C1 segment of cervical spinal cord (tissue), 14 donors: ENCODE measurements around the gene TRAPPC14.
A peak's percentile ranks its signal among the peaks of the same experiment; 100 is the strongest.

Experiments used
- DNase-seq, 14 donors: peaks; one replicate each; lab custom pipeline; 2025; lab: John Stamatoyannopoulos, UW

The TRAPPC14 gene

DNA sequence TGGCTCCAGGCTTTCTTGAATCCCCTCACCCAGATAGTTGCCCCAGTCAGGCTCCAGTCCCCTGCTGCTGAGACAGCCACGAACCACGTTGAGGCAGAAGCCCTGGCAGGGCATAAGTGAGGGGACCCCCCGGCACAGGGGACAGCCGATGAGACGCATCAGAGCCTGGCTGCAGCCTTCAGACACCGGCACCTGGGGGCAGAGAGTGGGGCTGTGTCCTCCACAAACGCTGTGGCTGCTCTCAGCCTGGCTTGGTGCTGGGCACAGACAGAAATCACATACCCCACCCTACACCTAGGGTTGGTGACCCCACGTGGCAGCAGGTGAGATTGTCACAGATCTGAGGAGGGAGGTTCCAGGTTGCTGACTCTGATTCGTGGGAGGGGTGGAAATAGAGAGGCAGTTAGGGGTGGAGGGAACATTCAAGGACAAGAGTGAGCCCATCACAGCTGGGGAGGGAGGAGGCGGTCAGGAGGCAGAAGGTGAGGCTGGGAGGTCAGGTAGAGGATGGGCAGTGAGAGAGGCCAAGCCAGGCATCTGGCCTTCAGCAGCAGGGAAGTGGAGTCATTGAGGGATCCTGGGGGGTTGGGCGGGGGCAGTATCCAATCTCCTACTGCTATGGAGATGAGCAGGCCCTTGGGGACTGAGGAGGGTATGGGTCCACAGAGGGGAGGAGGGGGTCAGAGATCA, 15.4 kb upstream of the TRAPPC14 start:
- DNase-seq = no peak

DNA sequence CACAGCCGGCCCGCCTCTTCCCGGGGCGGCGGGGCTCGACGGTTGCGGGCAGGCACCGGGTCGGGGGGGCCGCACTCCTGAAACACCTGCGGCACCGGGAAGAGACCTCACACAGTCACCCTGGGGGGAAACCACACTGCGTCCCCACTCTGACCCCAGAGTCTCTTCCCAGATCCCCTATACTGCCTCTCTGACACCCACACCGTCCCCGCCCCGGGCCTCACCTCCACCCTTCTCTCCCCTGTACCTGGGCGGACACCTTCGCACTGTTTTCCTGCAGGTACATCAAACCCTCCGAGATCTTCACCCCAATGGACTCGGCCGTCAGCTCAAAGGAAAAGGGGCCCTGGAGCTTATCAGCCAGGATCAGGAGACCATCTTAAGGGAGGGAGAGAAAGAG, 13.3 kb upstream of the TRAPPC14 start:
- no peak for DNase-seq

DNA sequence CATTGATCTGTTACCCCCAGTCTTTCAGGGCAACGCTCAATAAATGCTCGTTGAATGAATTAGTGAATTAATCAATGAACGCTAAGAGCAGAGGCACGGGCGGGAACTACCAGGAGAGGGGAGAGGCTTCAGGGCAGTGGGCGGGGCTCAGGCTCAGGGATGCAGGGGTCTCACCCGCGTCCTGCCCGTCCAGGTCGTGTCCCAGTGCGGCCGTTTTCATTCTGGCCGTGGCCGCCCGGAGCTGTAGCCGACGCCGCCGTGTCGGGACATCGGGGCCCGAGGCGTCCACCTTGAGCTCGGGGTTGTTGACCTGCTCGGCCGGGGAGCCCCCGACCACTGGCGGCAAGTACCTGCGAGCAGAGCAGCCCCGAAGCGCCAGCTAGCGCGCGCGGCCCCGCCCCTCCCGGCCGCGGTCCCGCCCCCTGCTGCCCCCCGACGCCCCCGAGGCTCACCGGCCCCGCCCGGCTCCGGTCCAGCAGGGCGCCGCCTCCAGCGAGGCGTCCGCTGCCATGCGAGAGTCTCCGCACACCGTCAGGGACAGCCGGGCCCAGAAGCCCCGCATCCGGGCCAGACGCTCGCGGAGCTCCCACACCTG, 12.7 kb upstream of the TRAPPC14 start:
- no peak for DNase-seq

DNA sequence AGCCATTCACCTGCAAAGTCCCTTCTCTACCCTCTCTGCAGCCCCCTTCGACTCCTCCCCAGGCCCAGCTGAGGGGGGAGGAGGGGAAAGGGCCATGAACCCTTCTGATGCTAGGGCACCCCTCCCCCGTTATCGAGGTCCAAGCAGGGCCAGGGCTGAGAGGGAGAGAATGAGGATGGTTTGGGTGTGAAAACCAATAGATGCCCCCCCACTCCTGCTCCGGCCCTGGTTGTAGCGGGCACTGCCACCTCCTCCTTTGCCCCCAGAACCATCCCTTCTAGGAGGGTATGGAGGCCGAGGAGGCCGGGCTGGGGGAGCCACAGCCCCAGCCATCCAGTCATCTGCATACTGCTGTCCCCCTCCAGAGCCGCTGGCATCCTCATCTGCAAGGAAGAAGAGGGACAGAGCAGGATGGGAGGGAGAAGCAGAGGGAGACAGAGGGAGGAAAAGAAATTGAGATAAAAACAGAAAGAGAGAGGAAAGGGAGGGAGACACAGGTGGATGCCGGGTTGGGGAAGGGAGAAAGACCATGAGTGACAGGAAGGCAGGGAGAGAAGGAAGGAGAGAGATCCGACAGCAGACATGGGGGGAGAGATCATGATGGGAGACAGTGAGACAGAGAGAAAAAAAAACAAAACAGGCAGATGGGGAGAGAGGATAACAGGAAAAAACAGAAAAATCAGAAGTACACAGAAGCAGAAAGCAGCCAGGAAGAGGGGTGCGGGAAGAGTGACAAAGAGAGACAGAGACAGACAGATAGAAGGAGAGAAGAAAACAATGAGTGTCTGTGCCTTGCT, 11.8 kb upstream of the TRAPPC14 start:
- DNase-seq = no peak

DNA sequence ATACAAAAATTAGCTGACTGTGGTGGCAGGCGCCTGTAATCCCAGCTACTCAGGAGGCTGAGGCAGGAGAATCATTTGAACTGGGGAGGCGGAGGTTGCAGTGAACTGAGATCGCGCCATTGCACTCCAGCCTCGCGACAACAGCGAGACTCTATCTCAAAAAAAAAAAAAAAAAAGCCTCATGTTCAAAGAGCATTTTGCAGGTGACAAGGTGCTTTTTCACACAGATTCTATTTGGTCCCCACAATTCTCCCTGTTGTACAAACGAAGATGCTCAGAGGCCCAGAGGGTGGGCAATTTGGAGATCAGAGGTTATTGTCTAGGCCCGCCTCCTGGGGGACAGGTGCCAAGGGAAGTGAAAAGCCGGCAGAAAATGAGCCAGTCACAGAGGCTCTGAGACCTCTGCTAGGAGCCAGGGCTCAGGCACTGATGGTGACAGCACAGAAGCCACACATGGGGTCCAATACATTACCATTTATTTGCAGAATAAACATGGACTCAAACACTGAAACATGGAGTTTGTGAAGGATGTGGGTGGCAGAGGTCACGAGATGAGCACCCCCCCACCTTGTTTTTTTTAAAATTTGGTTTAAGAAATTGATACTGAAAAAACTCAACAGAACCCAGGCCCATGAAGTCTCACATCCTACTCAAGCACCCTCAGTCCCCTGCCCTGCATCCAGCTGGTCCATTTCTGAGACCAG, 10.8 kb upstream of the TRAPPC14 start:
- DNase-seq = no peak

DNA sequence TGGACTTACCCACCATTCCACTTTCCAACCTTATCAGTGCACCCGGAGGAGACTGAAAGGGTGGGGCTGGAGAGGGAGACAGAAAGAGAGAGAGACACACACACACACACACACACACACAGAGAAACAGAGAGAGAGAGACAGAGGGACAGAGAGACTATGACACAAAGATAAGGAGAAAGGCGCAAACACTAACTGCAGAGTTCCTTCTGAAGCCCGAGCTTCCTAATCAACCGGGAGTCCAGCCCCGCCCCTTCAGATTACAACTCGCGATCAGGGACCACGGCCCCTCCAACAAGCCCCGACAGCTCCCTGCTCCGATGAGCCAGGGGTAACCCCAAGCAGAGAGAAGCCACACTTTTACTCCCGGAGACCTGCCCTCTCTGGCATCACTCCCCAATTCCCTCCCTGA, 9.4 kb upstream of the TRAPPC14 start:
- no peak for DNase-seq

DNA sequence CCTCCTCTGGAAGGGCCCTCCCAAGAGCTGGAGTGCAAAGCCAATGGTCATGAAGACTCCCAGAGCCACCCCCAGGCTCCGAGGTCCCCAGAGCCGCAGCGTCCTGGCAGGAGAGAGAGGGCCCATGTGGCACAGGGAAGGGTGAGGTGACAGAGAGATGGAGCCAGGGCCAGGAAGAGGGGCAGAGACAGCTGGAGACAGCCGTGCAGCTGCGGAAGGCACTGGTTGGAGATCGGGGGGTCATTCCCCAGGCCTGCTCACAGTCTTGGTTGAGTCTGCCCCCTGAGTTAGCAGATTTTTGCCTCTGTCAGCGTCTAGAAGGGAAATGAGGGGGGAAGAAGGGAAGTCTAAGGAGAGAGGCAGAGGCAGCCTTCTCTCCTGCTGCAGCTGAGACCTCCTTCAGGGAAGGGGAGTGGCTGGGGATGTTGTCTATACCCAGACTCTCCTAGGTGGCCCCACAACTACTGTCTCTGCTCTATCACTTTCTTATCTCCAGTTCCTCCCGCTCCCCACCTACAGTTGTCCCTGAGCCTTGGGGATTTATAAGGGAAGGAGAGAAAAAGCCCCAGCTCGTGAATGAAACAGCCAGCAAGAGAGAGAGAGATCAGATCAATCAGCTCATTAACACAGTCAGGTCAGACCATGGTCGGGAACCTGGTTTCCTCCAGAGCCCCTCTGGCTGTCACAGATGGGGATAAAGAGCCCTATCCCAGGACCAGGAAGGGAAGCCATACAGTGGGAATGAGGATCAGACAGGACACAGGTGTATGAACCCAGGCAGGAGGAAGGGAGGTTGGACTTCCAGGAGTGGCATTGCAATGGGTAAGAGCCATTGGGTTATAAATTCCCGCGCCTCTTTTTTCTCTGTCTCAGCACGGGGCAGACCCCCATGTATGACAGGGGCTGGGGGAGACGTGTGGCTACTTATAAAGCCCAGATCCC, 8.7 kb upstream of the TRAPPC14 start:
- DNase-seq = peak in 1 of 14 donors; percentile 12

DNA sequence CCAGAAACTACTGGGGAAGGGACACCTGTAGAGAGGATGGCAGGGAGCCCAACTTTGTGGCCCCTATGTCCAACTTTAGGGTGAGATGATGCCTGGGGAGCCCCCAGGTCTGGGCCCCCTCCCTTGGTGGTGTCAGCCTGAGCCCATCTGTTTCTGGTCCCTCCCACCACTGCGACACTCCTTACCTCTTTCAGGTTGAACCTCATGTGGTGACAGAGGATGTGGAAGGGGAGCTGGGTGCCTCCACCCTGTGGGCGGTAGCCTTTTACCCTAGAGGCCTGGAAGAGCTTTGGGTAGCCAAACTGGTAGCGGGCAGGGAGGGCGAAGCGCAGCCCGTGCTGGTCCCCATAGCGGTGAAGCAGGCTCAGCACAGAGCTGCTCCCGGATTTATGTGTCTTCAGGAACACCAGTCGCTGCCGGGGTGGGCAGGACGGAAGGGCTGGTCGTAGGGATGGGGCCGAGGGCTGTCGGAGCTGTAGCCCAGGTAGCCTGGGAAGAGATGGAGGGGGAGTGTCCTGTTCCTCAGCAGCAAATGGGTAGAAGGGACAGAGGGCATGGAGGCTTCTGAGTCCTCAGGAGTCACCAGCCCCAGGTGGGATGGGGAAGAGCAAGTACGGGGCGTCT, 7.9 kb upstream of the TRAPPC14 start:
- no peak for DNase-seq

DNA sequence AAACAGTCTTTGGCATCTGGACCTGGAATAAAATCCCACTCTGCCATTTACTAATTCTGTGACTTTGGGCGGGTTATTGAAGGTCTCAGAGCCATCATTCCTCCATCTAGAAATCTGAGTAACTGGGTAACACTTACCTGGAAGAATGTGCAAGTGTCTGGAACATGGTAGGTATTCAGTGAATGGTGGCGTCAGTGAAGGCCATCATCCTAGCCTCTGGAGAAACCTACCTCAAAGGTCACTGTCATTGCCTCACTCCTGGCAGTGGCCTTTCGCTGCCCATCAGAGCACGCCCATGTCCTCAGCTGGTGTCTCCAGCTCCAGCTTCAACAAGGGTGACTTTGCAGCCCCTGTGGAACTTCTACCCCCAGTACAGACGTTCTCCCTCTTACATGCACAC, 5.3 kb upstream of the TRAPPC14 start:
- DNase-seq = no peak

DNA sequence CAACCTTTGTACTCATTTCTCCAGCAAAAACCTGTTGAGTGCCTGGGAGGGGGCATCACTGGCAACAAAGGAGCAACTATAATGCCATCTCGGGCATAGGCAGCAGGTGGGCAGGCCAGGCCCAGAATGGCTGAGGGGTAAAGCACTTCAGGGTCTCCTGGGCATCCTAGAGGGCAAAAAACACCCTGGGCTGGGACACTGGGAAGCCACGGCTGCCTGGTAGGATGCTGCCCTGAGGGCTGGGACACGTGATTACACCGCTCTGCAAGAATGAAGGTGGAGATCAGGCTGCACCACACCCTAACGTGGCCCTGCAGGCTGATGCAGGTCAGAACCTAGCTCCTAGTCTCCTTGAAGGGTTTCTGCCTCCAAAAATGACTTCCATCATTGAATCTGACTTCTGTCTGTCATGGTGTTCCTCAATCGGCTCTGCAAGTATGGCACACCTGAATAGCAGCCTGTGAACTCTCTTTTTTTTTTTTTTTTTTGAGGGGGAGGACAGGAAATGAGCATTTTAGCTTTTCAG, 4.5 kb upstream of the TRAPPC14 start:
- no peak for DNase-seq

DNA sequence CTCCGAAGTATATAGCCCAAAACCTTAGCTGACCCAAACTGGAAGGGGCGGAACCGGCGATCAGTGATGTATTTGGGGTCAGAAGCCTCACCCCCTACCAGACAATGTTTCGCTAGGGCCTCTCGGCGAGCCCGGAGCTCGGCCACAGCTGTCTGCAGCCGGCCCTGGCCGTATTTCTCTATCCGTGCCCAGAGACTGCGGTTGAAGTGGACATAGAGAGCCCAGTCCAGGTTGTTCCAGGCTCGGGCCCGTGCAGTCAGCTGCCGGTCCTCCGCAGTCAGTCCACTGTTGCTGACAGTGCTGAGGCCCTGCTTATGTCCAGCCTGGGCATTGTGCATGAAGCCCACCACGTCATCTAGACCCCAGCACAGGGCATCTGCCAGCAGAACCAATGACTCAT, 1.5 kb upstream of the TRAPPC14 start:
- no peak for DNase-seq

DNA sequence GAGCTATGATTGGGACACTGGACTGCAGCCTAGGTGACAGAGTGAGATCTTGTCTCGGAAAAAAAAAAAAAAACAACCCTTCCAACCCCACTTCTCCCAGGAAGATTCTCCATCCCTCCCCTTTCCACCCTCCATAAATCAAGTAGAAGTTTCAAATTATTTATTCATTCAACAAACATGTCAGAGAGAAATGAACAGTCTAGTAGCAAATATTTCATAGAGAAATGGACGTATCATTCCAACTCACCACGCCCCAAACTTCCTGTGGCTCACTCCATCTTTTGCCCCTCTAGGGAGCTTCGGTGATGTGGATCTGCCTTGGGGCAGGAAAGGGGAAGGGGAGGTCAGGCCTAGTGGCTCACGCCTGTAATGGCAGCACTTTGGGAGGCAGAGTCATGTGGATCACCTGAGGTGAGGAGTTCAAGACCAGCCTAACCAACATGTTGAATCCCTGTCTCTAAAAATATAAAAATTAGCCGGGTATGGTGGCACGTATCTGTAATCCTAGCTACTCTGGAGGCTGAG, 638 bp upstream of the TRAPPC14 start:
- DNase-seq = no peak

DNA sequence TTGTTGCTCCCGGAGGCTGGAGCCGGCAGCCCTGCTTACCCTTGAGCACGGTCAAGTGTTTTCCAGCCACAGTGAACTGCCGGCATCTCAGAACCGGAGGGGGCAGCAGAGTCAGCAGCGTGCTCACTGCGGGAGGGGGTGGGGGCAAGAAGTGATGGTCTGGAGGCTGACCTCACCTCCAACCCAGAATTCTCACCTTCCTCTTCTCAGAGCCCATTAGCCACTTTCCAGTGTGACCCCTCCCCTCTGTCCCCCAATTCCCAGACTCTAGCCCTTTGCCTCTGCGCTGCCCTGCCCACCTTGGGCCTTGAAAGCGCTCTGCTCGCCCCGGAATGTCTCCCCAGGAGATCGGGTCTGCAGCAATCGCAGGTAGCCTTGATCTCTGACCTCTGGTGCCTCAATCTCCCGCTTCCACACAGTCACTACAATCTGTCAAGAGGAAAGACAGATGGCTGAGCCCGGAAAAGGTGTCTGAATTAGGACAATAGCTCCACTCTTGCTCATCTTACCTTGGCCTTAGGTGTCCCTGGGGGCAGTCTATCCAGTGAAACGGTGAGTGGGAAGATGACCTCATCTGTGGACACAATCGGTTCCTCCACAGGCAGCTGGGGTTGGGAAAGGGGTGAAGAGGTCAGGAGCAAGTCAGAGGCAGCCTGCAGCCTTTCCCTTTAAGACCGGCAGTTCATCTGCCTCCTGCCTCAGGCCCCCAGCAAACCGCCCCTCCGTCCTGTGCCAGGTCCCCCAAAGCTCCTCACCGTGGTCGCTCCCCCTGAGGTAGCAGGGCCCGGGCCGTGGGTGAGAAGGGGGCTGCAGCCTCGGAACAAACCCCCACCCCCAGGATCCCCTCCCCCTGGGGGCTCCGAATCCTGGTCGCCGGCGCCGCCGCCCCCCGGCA, 942 bp downstream of the TRAPPC14 start:
- peak in 2 of 14 donors; percentile 19 to 24 for DNase-seq

DNA sequence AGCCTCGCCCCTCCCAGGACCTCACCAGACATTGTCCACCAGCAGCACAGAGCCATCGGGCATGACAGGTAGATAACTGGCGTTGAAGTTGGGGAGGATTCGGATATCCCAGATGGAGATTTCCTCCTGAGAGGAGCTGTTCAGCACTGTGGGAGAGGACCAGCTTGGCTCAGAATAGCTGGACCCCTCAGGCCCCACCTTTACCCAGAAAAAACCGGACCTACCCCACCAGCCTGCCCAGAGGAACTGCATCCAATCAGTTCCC, 1.5 kb downstream of the TRAPPC14 start:
- DNase-seq = no peak

DNA sequence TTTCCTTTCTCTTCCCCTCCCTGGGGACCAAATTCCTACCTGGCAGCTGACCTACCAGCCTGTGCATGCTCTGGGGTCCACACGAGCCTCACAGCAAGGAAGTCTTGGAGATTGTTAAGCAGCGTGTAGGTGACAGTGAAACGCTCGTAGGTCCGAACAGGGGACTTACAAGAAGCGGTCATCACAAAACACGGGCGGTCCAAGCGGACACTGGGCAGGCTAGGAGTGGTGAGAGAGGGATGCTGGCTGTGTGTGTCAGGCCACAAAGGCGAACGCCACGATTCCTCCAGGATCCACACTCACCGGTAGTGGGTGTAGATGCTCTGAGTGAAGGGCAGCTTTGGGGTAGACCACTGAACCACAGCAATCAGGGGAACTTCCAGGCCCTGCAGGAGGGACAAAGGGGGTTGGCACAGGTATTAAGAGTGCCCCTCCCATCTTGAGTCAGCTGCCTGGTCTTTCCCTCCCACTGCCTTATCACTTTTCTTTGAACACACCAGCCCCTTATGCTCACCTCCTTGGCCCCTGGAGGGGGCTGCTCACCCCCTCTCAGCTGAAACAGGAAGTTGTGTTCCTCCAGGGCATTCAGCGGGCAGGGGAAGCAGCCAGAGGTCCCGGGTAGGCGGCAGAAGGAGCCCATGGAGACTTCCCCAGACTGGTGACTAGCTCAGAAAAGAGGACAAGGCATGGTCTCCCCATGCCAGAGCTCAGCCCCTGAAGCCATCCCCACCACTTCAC, 2.0 kb downstream of the TRAPPC14 start:
- DNase-seq = no peak

DNA sequence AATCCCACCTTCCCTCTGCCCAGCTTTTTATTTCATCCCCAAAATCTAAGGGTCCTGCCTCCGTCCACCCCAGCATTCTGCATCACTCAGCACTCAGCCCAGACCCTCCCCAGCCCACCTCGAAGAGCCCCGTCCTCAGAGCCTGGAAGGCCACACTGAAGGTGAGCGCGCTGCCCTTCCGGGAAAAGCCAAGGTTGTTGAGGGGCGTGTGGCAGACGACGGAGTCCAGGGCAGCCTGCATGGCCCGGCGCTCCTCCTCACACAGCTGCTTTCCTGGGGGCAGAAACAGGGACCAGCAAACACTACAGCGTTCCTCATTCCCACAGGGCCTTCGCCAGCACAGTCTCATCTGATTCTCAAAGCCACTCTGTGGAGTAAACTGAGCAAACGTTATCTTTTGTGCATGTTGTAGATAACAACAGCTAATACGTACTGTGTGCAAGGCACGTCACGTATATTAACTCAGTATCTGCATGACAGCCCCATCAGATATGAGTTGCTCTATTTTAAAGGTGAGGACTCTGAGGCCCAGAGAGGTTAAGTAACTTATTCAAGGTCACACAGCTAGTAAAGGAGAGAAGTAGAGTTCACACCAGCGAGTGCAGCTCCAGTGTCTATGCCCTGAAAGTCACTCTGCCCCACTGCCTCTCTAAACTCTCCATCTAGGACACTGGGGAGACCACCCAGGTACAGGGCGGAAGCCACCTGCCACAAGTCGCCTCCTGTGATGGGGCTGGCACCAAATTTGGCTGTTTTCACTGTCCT, 2.8 kb downstream of the TRAPPC14 start:
- no peak for DNase-seq

DNA sequence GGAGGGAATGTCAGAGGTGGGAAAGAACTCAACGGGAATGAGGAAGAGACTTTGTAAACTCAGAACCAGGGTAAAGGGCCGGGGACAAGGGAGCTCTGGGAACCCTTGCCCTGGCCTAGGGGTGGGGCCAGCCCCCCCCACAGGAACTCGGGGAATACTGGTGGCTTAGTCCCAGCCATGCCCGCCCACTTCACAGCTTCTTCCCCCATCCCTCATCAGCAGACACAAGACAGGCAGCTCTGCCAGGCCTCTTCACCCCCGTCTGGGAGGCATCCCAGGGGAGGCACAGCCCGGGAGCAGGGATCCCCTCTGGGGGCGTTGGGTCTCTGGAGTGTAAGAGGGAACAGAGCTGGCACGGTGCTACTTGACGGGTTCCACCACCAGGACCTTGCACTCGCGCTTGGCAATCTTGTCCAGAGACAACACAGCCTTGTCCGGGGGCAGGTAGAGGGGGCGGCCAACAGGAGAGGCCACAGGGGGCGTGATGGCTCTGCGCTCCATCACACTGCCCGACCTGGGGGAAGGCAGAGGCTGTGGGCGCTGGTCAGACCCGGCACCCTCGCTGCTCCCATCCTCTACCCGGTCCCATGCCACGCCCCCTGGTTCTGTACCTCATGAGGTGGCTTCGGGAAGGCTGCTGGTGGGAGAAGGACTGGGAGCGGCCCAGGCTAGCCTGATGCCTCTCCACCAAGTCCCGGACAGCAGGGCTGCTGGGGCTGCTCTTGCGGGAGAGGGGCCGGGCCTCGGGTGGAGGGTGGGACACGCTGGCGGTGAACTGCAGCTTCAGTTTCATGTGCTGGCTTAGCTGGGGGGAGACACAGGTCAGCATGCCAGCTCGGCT, 3.7 kb downstream of the TRAPPC14 start:
- DNase-seq = no peak
